NCI-H187 (cell line): ENCODE measurements around the gene WWP2.

ENCODE experiments used
- DNase-seq, 2 experiments: peaks; one replicate each; lab custom pipeline; 2025; lab: John Stamatoyannopoulos, UW

WWP2 gene

DNA sequence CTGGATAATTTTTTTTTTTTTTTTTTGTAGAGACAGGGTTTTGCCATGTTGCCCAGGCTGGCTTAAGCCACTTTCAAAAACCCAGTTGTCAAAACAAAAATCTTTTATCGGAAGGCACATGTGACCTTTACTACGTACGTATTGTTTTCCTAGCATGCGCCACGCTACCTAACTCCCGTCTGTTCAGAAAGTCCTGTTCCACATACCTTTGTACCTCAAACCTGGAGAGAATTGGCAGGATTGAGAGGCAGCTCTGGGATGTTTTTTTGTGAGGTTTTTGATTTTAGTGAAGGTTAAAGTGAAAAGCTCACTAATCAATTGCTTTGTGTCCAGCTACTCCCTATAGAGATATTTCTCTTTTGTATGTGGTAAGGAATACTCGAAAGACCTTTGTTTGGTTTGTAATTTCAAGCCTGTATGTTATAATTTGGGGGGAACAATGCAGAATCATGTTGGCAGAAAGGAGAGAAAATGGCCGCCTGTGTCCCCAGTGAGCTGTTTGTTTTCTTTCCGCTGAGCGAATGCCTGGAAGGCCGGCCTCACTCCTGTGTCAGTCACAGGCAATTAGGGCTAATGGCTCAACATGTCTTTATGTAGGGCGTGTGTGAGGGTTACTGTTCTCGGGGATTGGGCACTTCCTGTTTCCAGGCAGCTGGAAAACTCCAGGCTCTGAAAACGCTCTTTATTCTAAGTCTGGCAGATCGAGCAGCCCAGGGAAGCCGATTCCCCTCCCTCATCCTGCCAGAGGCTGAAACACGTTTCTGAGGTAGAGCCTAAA is 128.2 kb downstream of the WWP2 start:
- DNase-seq: peak in 1 of 2 experiments; percentile 12

DNA sequence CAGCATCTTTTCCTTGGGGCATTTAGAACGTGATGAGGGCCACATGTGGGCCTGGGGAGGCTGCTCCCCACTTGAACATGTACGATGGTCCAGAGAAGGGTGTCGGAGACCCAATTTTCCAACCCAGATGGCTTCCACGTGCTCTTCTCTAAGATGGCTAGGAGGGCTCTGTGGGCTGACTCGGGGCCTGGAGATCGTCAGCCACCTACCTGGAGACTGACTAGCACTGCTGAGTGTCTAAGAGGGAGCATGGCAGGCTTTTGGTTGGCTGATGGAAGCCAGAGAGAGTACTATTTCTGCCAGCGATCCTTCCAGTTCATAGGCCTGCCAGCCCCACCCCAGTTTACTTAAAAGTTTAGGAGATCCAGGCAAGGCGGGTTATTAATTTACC is 128.8 kb downstream of the WWP2 start:
- DNase-seq: no peak

DNA sequence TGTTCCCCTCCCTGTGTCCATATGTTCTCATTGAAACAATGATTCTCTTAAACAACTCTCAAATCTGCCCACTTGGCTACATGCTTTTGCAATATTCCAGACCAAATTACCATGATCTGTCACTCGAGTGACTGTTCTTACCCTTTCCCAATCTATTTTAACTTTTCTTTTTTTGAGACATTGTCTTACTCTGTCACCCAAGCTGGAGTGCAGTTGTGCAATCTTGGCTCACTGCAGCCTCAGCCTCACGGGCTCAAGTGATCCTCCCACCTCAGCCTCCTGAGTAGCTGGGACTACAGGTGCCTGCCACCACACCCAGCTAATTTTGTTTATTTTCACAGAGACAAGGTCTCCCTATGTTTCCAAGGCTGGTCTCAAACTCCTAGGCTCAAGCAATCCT is 130.2 kb downstream of the WWP2 start:
- no peak for DNase-seq

DNA sequence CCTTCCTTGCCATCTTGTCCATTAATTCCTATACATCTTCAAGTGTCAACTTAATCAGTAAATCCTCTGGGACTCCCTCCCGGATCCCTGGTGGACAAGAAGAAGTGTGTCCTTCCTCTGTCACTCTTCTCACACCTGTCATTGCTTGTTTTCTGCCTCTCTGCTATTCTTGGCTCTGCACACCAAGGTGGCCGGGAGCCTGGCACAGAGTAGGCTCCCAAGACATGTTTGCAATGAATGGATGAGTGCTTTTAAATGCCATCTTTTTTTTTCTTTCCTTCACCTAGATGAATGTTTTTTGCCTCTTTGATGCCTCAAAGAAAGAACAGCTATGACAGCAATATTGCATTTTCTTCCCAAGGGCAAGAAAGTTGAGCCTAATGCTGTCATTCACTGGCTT is 131.0 kb downstream of the WWP2 start:
- DNase-seq: no peak

DNA sequence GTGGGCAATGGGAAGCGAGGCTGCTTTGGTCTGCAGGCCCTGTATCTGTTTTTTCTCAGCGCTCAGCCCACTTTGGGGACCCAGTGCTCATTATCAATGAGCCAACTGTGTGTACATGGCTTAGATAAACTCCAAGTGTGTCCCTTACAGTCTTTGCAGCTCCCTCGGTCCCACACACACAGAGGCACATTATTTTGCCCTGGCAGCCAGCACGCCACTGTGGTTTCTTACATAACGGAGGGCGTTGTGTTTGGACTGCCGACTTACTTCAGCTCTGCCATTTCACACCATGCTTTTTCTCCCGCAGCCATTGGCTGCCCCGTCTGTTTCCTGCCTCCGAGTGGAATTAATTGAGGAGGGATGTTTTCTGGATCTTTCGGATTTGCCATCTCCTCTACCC is 132.5 kb downstream of the WWP2 start:
- no peak for DNase-seq

DNA sequence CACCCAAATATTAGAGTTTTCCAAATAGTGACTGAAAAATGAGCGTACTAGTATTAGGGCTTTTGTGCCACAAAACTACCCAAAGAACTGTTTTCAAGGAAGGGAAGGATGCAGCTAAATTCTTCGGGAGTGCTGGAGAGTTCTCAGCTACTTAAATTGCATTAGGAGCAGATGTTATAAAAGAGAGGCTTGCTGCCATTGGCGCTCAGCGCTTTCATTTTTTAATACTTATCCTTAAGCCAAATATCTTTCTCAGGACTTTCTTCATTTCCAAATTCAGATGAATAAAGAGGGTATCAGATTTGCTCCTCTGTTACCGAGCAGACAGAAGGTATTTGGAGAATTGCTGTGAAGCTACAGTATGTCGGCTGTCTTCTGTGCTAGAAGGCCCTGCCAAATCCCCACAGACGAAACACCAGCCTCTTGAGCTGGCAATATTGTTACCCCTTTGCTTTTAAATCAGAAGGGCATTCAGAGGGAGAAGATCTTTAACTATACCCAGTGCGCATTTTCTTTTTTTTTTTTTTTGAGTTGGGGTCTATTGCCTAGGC is 141.8 kb downstream of the WWP2 start:
- DNase-seq: no peak

DNA sequence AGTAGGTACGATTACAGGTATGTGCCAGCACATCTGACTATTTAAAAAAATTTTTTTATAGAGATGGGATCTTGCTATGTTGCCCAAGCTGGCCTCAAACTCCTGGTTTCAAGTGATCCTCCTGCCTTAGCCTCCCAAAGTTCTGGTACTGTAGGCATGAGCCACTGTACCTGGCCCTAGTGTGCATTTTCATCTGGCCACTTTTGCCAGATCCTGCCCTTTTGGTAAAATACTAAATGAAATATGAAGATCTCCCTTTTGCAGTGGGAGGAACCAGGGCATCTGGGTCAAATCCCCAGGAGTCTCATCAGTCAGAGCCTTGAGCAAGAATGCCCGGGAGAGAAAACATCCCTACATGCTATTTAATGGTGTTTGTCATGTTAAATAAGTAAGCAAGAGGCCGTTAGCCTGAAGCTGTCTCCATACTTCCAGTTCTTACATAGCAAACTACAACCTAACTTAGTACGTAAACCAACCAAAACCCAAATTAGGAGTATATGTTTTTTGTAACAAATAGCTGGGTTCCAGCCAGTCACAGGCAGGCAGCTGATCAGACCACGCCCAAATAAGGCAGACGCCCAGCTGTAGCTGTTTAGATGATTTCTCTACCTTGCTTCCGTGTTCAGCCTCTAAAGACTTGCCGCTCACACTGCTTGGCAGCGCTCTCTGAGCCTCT is 142.5 kb downstream of the WWP2 start:
- no peak for DNase-seq

DNA sequence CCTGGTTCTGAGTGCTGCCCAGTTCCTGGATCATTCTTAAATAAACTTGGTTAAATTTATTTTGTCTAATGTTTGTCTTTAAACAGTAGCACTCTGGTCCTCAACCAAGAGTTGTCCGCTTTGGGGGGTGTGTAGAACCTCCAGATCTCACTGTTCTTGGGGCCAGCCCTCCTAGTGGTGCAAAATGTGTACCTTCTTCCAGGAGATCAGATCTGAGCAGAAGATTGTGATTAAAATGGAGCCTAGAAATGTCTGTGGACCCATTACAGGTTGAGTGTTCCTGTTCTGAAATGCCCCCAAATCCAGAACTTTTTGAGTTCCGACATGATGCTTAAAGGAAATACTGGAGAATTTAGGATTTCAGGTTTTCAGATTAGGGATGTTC is 143.0 kb downstream of the WWP2 start:
- no peak for DNase-seq

DNA sequence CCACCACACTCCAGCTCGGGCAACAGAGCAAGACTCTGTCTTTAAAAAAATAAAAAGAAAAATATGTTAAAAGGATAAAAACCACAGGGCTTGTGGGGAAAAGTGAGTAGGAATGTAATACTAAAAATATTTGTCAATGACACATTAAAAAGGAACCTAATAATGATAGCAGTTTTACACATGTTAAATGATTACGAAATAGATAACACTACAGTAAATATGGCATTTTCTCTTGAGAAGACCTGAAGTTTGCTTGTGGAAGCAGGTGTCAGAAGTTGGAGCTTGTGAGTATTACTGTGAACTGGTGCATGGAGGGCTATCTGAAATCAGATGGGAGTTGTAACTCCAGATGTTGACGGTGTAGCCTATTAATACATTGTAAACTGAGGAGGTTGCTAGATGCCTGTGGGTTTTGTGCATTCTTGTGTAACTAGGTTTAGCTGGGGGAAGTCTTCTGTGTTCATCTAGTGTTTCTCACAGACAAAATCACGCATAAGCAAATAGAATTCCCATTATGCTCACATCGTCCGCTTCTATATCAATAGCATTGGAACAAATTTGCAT is 144.8 kb downstream of the WWP2 start:
- no peak for DNase-seq

DNA sequence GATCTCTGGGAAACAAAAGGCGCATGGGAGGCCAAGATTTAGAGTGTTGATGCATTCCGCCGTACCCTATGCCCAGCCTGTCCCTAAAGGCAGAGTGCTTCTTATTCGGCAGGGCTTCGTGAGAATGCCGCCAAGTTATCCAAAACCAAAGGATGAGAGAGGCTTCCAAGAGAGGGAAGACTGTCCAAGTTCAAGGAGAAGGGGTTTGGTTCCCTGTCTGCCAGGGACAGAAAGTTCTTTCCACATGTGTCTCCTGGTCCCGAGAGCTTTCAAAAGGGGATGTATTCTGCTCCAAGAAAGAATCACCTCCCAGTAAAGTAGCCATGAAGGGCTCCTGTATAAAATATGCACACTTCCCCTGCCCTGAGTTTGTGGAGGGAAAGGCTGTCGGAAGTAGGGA is 146.9 kb downstream of the WWP2 start:
- DNase-seq: no peak

DNA sequence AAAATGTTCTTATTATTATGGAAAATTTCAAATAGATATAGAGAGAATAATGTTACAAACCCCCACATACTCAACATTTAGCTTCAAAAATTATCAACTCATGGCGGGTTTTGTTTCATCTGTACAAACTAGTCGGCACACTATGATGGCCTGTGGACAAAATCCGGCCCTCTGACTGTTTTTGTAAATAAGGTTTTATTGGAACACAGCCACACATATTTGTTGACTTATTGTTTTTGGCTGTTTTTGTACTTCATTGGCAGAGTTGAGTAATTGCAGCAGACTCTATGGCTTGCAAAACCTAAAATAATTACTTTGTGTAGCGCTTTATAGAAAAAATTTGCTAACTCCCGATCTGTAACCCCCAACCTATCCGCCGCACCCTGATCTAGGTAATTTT is 147.6 kb downstream of the WWP2 start:
- no peak for DNase-seq

DNA sequence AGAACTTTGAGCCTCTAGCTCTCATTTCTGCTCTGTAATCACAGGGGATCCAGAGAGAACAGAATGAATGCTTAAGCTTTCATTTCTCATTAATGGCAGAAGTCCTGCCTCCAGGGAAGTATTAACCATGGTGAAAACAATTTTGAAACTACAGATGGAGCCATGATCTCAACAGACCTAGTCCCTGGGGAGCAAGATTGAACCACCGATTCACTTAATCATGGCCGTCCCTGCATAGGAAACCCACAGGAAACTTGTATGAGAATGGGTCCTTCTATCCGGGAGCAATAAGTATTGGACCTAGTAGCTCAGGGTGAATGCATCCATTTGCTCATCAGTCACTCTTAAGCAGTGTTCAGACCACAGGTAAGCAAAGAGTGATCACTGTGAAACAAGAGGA is 148.8 kb downstream of the WWP2 start:
- DNase-seq: no peak

DNA sequence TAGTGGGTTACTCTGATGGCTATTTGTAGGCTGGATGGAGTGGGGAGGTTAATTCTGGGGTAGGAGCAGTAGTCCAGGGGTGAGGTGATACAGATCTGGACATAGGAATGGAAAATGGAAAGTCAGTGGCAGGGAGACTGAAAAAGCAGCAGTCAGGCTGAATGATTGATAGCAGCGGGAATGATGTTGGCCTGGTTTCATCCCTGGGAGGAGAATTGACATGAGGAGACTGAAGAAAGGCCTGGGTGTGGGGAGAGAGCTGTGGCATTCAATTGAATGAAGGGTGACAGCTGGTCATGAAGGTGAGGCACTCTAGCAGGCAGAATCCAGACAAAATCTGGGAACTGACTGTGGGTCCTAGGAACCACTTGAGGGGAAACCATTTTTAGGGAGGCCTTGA is 154.3 kb downstream of the WWP2 start:
- no peak for DNase-seq

DNA sequence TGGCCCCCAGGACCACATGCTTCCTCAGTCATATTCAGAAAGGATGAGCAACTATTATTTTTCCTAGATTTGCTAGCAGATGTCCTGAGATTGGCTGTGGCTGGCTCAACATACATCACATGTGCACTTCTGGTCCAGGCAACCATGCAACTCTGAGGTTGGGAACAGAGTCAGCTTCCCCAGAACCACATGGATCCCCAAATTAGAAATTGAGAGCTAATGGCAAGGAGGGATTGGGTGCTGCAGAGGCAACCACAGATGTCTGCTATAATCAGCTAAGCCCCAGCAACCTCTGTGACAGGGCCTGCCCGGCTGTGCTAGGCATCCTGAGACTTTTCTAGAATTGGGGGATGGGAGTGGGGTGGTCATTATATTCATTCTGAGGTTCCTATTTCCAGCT is 155.2 kb downstream of the WWP2 start:
- DNase-seq: no peak

DNA sequence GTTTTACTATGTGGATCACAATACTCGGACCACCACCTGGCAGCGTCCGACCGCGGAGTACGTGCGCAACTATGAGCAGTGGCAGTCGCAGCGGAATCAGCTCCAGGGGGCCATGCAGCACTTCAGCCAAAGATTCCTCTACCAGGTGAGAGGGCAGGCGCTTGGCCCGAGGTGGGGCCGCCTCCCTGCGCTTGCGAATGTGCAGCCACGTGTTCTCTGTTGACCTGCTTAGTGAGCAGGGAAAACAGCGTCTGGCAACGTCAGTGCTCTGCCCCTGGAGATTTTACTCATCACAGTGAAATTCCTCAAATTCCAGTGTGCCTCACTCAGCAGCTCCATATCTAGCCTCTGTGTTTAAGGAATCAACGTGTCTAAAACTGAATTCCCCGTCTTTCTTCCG is 155.6 kb downstream of the WWP2 start:
- no peak for DNase-seq

DNA sequence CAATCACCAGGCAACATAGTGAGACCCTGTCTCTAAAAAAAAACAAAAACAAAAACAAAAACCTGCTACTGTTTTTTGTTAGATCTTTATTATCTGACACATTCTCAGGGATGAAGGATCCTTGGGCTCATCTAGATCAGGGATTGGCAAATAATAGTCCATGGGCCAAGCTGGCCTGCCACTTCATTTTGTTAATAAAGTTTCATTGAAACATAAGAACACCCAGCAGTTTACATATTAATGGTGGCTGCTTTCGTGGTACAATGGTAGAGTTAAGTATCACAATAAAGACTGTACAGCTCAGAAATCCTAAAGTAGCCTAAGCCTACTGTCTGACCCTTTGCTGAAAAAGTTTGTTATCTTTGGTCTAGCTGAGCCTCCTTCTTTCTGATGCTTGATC is 156.1 kb downstream of the WWP2 start:
- no peak for DNase-seq

DNA sequence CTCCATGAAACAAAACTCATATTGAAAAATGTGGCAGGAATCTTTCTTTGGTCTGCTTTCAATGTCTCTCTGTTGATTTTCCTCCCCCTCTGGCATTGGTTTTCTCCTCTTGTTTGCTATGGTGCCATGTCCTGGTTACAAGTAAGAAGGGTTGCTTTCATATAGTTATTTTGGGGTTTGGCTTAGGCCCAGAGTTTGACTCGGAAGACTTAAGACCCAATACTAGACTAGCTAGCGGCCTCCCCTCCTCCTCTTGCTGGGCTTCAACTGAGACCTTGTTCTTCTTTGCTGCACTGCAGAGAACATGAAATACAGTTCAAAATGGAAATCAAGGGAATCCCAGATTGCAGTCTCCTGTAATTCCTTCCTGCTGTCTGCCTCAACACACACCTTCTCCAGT is 159.0 kb downstream of the WWP2 start:
- DNase-seq: no peak

DNA sequence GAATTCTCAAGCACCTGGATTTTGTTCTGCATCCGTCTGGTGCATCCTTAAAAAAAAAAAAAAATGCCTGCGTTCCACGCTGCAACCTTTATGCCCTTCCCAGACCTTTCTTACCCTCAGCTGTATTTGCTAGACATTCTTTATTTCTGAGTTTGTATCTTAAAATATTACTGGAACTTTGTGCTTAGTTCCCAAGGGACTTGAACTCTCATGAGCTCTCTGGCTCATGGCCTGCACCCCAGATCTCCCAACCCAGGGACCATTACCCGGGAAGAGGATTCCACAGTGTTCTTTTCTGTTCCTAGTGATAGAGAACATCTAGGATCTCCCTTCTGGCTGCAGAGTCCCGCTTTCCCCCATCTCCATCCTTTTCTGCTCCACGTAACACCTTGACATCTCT is 160.1 kb downstream of the WWP2 start:
- no peak for DNase-seq

DNA sequence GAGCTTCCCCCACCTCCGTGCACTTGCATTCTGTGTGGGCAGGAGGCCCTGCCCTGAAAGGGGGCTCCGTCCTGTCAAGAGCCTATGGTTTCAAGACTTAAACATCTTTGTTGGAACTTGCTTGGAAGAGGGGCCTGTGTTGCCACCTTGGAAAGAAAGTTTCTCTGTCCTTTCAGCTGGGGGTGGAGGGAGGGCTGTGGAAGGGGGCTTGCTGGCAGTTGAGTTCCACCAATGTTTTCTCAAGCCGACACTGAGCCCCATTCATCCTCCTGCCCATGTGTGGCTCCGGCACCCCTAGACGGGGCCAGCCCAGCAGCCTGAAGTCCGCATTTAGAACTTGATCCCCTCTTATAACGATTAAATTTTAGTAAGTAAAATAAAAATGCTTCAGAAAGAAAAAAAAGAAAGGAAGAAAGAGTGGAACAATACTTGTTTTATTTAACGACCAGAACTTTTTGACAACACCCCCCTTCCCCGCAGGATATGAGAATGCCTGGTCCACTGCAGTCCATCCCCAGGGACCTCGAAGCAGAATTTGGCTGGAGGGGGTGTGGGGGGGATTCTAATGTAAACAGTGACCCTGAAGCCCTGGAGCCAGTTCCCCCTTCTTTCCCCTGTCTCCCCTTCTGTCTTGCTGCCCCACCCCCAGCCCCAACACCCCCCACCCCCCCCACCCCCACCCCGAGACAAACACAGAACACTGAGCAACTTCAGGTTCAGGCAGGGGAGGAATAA is 162.1 kb downstream of the WWP2 start:
- no peak for DNase-seq

DNA sequence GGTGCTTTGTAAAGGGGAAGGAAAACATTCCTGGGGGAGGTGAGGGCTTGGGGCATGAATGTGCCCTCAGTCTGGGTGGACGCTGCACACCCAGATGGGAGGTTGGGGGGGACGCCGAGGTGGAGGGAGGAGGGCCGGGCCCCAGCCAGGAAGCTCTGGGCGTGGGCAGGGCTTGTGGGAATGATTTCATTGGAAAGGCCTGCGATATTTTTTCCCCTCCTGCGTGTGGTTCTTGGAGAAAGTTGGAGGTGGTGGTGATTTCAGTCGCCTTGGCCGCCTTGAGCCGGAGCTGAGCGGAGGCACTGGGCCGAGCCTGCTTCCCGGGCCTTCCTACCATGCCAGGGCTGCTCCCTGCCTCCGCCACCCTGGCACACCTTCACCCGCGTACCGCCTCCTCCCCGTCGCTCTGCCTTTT is 162.7 kb downstream of the WWP2 start:
- no peak for DNase-seq

DNA sequence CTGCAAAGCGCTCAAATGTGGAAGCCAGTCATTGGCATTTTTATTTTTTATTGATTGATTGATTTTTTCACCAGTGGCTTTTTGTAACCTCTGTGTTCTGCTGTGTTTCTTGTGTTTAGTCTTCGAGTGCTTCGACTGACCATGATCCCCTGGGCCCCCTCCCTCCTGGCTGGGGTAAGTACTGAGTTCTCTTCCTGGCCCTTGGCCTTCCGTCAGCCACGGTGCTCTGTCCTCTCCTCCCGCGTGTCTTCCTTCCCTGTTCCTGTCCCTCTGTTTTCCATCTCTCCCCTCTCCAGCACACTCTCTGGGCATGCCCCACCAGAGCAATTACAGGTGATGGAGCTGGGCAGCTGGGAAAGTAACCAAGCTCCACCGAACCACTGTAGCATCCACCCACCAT is 163.2 kb downstream of the WWP2 start:
- DNase-seq: no peak

DNA sequence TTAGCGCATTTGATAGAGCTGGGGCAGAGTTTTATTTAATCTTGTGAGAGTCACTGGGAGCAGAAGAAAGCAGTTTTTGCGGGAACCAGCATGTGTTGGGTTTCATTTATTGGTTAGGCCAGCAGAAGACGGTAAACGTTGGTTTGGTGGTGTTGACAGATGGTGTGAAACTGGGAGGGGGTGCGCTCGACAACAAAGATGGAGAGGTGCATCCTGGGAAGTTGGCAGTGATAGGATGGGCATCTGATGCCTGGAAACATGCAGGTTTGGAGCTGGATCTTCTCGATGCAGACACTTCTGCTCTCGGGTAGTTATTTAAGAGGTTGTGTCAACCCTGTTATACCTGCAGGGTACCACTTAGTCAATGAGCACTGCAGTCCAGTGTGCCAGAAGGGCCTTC is 164.1 kb downstream of the WWP2 start:
- DNase-seq: no peak
